ENCODE measurements around the gene TTC16. TPM values are rescaled to one million over a fixed set of nuclear protein-coding genes. Genes with fewer than 3 reads are reported as not detected.

The TTC16 gene
- total RNA-seq, 1 experiment from 2014 or later, result 0.26 TPM

- intact Hi-C loops (cut with micrococcal nuclease; ENCODE audit: unreplicated experiment), result no loop called here
Observed at GRCh38 chr9:127762111-127762676, 46.3 kb downstream of the TTC16 start.

GRCh38 chr9:127763918-127764384 lies 48.1 kb downstream of the TTC16 start:
- peak; percentile 53 for TF ChIP-seq CTCF (conservative IDR thresholded peaks at IDR 0.05)
- no peak for TF ChIP-seq EZH2 (IDR thresholded peaks at IDR 0.05; ENCODE audit: low read depth)
- ChIA-PET CTCF (no interaction called here), POLR2A (ENCODE audit: unreplicated experiment) (no interaction called here)
- Histone ChIP-seq H3K4me2 (no peak overlapping the region), H3K36me3 (ENCODE audit: low read depth) (no peaks in the 10 kb centered on the region), H3K4me3 (no peak overlapping the region), H3K27me3 (ENCODE audit: insufficient read depth, low read depth) (peaks cover 40% of the 10 kb centered on the region), H3K9me3 (ENCODE audit: insufficient read depth, low read depth) (no peaks in the 10 kb centered on the region), H3F3A (ENCODE audit: insufficient read depth, low read depth) (no peaks in the 10 kb centered on the region), H3K27ac (no peak overlapping the region), H3K9me2 (ENCODE audit: insufficient read depth) (no peaks in the 10 kb centered on the region), H3K79me2 (ENCODE audit: low read depth) (no peaks in the 10 kb centered on the region), H2AFZ (no peak overlapping the region), H4K20me1 (ENCODE audit: insufficient read depth) (no peaks in the 10 kb centered on the region), H3K4me1 (replicated peaks; ENCODE audit: insufficient read depth) (no peaks in the 10 kb centered on the region)
- intact Hi-C loops (cut with micrococcal nuclease; ENCODE audit: unreplicated experiment), result no loop called here
- DNase-seq, result peak in 1 of 2 experiments; percentile 45
- BruUV-seq (replicated peaks), result no TSS peak

More at GRCh38 chr9:127762111-127762676, 46.3 kb downstream of the TTC16 start:
- no peak overlapping the region for H2AFZ ChIP-seq
- no peak overlapping the region for H3K4me2 ChIP-seq
- no peaks in the 10 kb centered on the region for H3K79me2 ChIP-seq (ENCODE audit: low read depth)
- CTCF ChIA-PET, result no interaction called here
- H3K4me1 ChIP-seq (replicated peaks; ENCODE audit: insufficient read depth), result no peaks in the 10 kb centered on the region
- H3K27me3 ChIP-seq (ENCODE audit: insufficient read depth, low read depth), result peaks cover 40% of the 10 kb centered on the region
- POLR2A ChIA-PET (ENCODE audit: unreplicated experiment), result interaction anchor here (0.7 kb wide), 1 partner anchor 9 kb away, joined by 3 read pairs; no protein-coding TSS in a partner anchor
- H3K9me2 ChIP-seq (ENCODE audit: insufficient read depth), result no peaks in the 10 kb centered on the region
- H3K27ac ChIP-seq, result no peak overlapping the region
- BruUV-seq (replicated peaks), result no TSS peak
- H3K36me3 ChIP-seq (ENCODE audit: low read depth), result no peaks in the 10 kb centered on the region
- H3K9me3 ChIP-seq (ENCODE audit: insufficient read depth, low read depth), result no peaks in the 10 kb centered on the region
- no peak for DNase-seq
- no peaks in the 10 kb centered on the region for H4K20me1 ChIP-seq (ENCODE audit: insufficient read depth)
- H3F3A ChIP-seq (ENCODE audit: insufficient read depth, low read depth), result no peaks in the 10 kb centered on the region
- no peak for TF ChIP-seq CTCF (conservative IDR thresholded peaks at IDR 0.05)
- TF ChIP-seq EZH2 (IDR thresholded peaks at IDR 0.05; ENCODE audit: low read depth), result no peak
- no peak overlapping the region for H3K4me3 ChIP-seq

- ChIA-PET CTCF (interaction anchor here (1.3 kb wide), 1 partner anchor 10 kb away, joined by 3 read pairs; no protein-coding TSS in a partner anchor), POLR2A (ENCODE audit: unreplicated experiment) (interaction anchor here (0.7 kb wide), 1 partner anchor 661 kb away, joined by 3 read pairs; no protein-coding TSS in a partner anchor)
- BruUV-seq (replicated peaks), result no TSS peak
- Histone ChIP-seq H3K36me3 (ENCODE audit: low read depth) (no peaks in the 10 kb centered on the region), H3K27ac (no peak overlapping the region), H3K4me1 (replicated peaks; ENCODE audit: insufficient read depth) (peaks cover 3% of the 10 kb centered on the region), H2AFZ (no peak overlapping the region), H3K4me2 (no peak overlapping the region), H3K9me3 (ENCODE audit: insufficient read depth, low read depth) (no peaks in the 10 kb centered on the region), H3K79me2 (ENCODE audit: low read depth) (no peaks in the 10 kb centered on the region), H3K9me2 (ENCODE audit: insufficient read depth) (no peaks in the 10 kb centered on the region), H4K20me1 (ENCODE audit: insufficient read depth) (no peaks in the 10 kb centered on the region), H3F3A (ENCODE audit: insufficient read depth, low read depth) (no peaks in the 10 kb centered on the region), H3K27me3 (ENCODE audit: insufficient read depth, low read depth) (peaks cover 35% of the 10 kb centered on the region), H3K4me3 (no peak overlapping the region)
- DNase-seq, result no peak
- no peak for TF ChIP-seq EZH2 (IDR thresholded peaks at IDR 0.05; ENCODE audit: low read depth)
- no peak for TF ChIP-seq CTCF (conservative IDR thresholded peaks at IDR 0.05)
- intact Hi-C loops (cut with micrococcal nuclease; ENCODE audit: unreplicated experiment), result no loop called here
Observed at GRCh38 chr9:127765418-127765817, 49.5 kb downstream of the TTC16 start.
